Measurements from ENCODE around the gene CCR8. TPM values are rescaled to one million over a fixed set of nuclear protein-coding genes. Genes with fewer than 3 reads are reported as not detected.
A peak's percentile ranks its signal among the peaks of the same experiment; 100 is the strongest.
"Not testable (repeated sequence)": the region's sequence is repeated elsewhere in the genome, so short reads cannot be mapped to it uniquely, and the experiment has no call there.

Gene CCR8
- total and polyA plus RNA-seq, 3 experiments from 2014 or later = 2.1 to 5.3 (median 2.9) TPM

DNA sequence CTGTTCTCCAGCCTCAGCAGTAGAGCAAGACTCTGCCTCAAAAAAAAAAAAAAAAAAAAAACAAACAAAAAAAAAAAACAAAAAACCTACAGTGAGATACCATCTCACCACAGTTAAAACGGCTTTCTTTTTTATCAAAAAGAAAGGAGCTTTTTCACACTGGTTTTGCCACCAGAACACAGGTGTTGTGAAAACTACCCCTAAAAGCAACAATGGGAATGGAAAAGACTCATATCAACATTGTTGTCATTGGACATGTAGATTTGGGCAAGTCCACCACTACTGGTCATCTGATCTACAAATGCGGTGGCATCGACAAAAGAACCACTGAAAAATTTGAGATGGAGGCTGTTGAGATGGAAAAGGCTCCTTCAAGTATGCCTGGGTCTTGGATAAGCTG, 28.8 kb downstream of the CCR8 start:
- Histone ChIP-seq H3K27me3 (ENCODE audit: insufficient read depth, low read length, poor library complexity, severe bottlenecking) (no peaks in the 10 kb centered on the region), H3K9me3 (ENCODE audit: low read length) (no peaks in the 10 kb centered on the region), H3K36me3 (ENCODE audit: insufficient read depth, low read length) (no peaks in the 10 kb centered on the region), H3K4me3 (ENCODE audit: low read length) (no peak overlapping the region), H3K4me1 (ENCODE audit: insufficient read depth, low read length) (peaks cover 33% of the 10 kb centered on the region), H3K27ac (ENCODE audit: low read depth, low read length) (no peak overlapping the region)
- CTCF ChIA-PET = interaction anchor here (1.5 kb wide), 1 partner anchor 70 kb away, joined by 4 read pairs; no protein-coding TSS in a partner anchor
- Mint-ChIP-seq H3K27ac (peak overlapping the region in 3 of 8 donors; percentile 18 to 89 (median 61)), H3K4me1 (peaks cover 42 to 50% (median 46%) of the 10 kb centered on the region in 3 donors), H3K9me3 (no peaks in the 10 kb centered on the region), H3K27me3 (peaks cover 0 to 10% of the 10 kb centered on the region in 2 donors), H3K36me3 (peaks cover 0 to 3% (median 0%) of the 10 kb centered on the region in 3 donors), H3K4me3 (peak overlapping the region in 1 of 7 donors; percentile 4)
- DNase-seq = peak in 1 of 5 donors; percentile 20
- POLR2A ChIA-PET = no interaction called here

GRCh38 chr3:39361252-39361927, 31.9 kb downstream of the CCR8 start:
- peaks cover 42 to 65% (median 53%) of the 10 kb centered on the region in 3 donors for H3K4me1 Mint-ChIP-seq
- POLR2A ChIA-PET = interaction anchor here (0.5 to 1.2 kb wide), 2 partner anchors 17 to 927 kb away, joined by 3 to 6 read pairs; no protein-coding TSS in a partner anchor
- CTCF ChIA-PET = interaction anchor here (1.6 to 1.7 kb wide), 2 partner anchors 17 to 69 kb away, joined by 6 read pairs; no protein-coding TSS in a partner anchor
- H3K9me3 ChIP-seq (ENCODE audit: low read length) = no peaks in the 10 kb centered on the region
- H3K27ac Mint-ChIP-seq = peak overlapping the region; percentile 68 to 91 (median 78)
- H3K4me3 Mint-ChIP-seq = peak overlapping the region; percentile 6 to 75 (median 69)
- H3K4me1 ChIP-seq (ENCODE audit: insufficient read depth, low read length) = peaks cover 33% of the 10 kb centered on the region
- H3K36me3 ChIP-seq (ENCODE audit: insufficient read depth, low read length) = no peaks in the 10 kb centered on the region
- no peak overlapping the region for H3K4me3 ChIP-seq (ENCODE audit: low read length)
- no peak overlapping the region for H3K27ac ChIP-seq (ENCODE audit: low read depth, low read length)
- no peaks in the 10 kb centered on the region for H3K36me3 Mint-ChIP-seq
- H3K27me3 Mint-ChIP-seq = no peaks in the 10 kb centered on the region
- peaks cover 0 to 1% (median 0%) of the 10 kb centered on the region in 5 donors for H3K9me3 Mint-ChIP-seq
- DNase-seq = peak; percentile 17 to 57 (median 31)
- H3K27me3 ChIP-seq (ENCODE audit: insufficient read depth, low read length, poor library complexity, severe bottlenecking) = no peaks in the 10 kb centered on the region

DNA sequence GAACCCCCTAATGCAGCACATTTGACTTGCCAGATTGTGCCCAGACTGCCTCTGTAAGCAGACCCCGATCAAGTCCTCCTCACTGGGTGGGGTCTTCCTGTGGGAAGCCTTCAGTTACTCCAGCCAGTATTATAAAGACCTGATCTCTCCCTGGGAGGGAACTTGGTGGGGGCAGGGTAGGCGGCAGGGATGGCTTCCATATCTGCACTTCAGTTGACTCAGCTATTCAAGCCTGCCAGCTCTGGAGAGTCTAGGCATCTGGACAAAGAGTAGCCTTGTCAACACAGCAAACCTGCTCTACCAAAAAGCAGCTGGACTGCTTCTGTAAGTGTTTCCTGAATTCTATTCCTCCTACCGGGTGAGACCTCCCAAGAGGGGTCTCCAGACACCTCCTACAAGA, 32.7 kb downstream of the CCR8 start:
- CTCF ChIA-PET = interaction anchor here (1.6 kb wide), 1 partner anchor 16 kb away, joined by 6 read pairs; no protein-coding TSS in a partner anchor
- Histone ChIP-seq H3K27me3 (ENCODE audit: insufficient read depth, low read length, poor library complexity, severe bottlenecking) (no peaks in the 10 kb centered on the region), H3K9me3 (ENCODE audit: low read length) (no peaks in the 10 kb centered on the region), H3K27ac (ENCODE audit: low read depth, low read length) (no peak overlapping the region), H3K36me3 (ENCODE audit: insufficient read depth, low read length) (no peaks in the 10 kb centered on the region), H3K4me1 (ENCODE audit: insufficient read depth, low read length) (peaks cover 33% of the 10 kb centered on the region), H3K4me3 (ENCODE audit: low read length) (no peak overlapping the region)
- peak overlapping the region in 6 of 8 donors; percentile 31 to 88 (median 72) for H3K27ac Mint-ChIP-seq
- H3K4me1 Mint-ChIP-seq = peaks cover 41 to 63% (median 52%) of the 10 kb centered on the region in 3 donors
- H3K9me3 Mint-ChIP-seq = peaks cover 0 to 1% (median 0%) of the 10 kb centered on the region in 5 donors
- H3K4me3 Mint-ChIP-seq = peak overlapping the region in 3 of 7 donors; percentile 24 to 55 (median 51)
- POLR2A ChIA-PET = interaction anchor here (1.2 kb wide), 1 partner anchor 16 kb away, joined by 3 read pairs; no protein-coding TSS in a partner anchor
- H3K36me3 Mint-ChIP-seq = no peaks in the 10 kb centered on the region
- no peaks in the 10 kb centered on the region for H3K27me3 Mint-ChIP-seq
- DNase-seq = no peak

DNA sequence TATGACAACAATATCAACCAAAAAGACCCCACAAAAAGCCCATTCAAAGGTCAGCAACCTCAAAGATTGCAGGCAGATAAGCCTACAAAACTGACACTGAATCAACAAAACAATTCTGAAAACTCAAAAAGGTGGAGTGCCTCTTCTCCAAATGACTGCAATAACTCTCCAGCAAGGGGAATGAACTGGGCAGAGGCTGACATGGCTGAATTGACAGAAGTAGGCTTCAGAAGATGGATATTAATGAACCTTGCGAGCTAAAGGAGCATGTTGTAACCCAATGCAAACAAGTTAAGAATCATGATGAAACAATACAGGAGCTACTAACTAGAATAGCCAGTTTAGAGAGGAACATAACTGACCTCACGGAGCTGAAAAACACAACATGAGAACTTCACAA, 33.3 kb downstream of the CCR8 start:
- H3K9me3 Mint-ChIP-seq = peaks cover 0 to 1% (median 0%) of the 10 kb centered on the region in 5 donors
- no peaks in the 10 kb centered on the region for H3K36me3 Mint-ChIP-seq
- ChIA-PET POLR2A (no interaction called here), CTCF (no interaction called here)
- Histone ChIP-seq H3K36me3 (ENCODE audit: insufficient read depth, low read length) (no peaks in the 10 kb centered on the region), H3K27me3 (ENCODE audit: insufficient read depth, low read length, poor library complexity, severe bottlenecking) (no peaks in the 10 kb centered on the region), H3K9me3 (ENCODE audit: low read length) (no peaks in the 10 kb centered on the region), H3K4me3 (ENCODE audit: low read length) (no peak overlapping the region), H3K27ac (ENCODE audit: low read depth, low read length) (no peak overlapping the region), H3K4me1 (ENCODE audit: insufficient read depth, low read length) (peaks cover 33% of the 10 kb centered on the region)
- peaks cover 35 to 57% (median 46%) of the 10 kb centered on the region in 3 donors for H3K4me1 Mint-ChIP-seq
- no peak overlapping the region for H3K4me3 Mint-ChIP-seq
- peak overlapping the region in 4 of 8 donors; percentile 69 to 88 (median 80) for H3K27ac Mint-ChIP-seq
- H3K27me3 Mint-ChIP-seq = no peaks in the 10 kb centered on the region
- DNase-seq = no peak

- H3K9me3 ChIP-seq (ENCODE audit: low read length); H3K9me3 Mint-ChIP-seq; H3K27ac ChIP-seq (ENCODE audit: low read depth, low read length); H3K4me1 ChIP-seq (ENCODE audit: insufficient read depth, low read length); H3K4me3 Mint-ChIP-seq; H3K4me1 Mint-ChIP-seq; H3K27ac Mint-ChIP-seq; H3K36me3 ChIP-seq (ENCODE audit: insufficient read depth, low read length); DNase-seq; CTCF ChIA-PET; H3K4me3 ChIP-seq (ENCODE audit: low read length); H3K27me3 ChIP-seq (ENCODE audit: insufficient read depth, low read length, poor library complexity, severe bottlenecking); POLR2A ChIA-PET: not testable (repeated sequence)
- H3K36me3 Mint-ChIP-seq = peaks cover 0 to 17% (median 0%) of the 10 kb centered on the region in 3 donors
- H3K27me3 Mint-ChIP-seq = peaks cover 7 to 13% of the 10 kb centered on the region in 2 donors
Observed at GRCh38 chr3:39370450-39370849, 40.9 kb downstream of the CCR8 start.

DNA sequence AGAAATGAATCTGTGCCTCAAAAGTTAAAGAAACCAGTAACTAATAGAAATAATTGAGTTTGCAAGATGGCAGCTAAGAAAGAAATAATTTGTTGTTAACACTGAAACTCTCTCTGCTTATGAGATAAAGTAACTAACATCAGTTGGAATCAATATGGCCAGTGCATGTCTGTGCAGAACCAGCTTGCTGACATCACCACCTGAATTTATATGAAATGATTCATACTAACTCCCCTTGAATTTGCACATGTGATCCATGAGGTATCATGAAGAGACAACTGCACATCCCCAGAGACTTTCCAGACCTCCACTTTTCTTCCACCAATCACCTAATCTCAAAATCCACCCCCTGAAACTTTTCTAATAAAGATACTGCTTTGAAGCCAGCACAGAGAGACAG, 43.3 kb downstream of the CCR8 start:
- Mint-ChIP-seq H3K36me3 (peaks cover 0 to 21% (median 2%) of the 10 kb centered on the region in 3 donors), H3K4me3 (no peak overlapping the region), H3K27ac (no peak overlapping the region), H3K4me1 (peaks cover 0 to under 1% (median under 1%) of the 10 kb centered on the region in 3 donors), H3K9me3 (peaks cover 0 to 5% (median 2%) of the 10 kb centered on the region in 5 donors), H3K27me3 (peaks cover 7 to 13% of the 10 kb centered on the region in 2 donors)
- no peak overlapping the region for H3K4me3 ChIP-seq (ENCODE audit: low read length)
- no peak overlapping the region for H3K27ac ChIP-seq (ENCODE audit: low read depth, low read length)
- ChIA-PET CTCF (interaction anchor here (1.0 kb wide), 1 partner anchor 84 kb away, joined by 4 read pairs; no protein-coding TSS in a partner anchor), POLR2A (no interaction called here)
- peaks cover under 1% of the 10 kb centered on the region for H3K4me1 ChIP-seq (ENCODE audit: insufficient read depth, low read length)
- H3K9me3 ChIP-seq (ENCODE audit: low read length) = no peaks in the 10 kb centered on the region
- H3K27me3 ChIP-seq (ENCODE audit: insufficient read depth, low read length, poor library complexity, severe bottlenecking) = peaks cover 5% of the 10 kb centered on the region
- H3K36me3 ChIP-seq (ENCODE audit: insufficient read depth, low read length) = no peaks in the 10 kb centered on the region
- no peak for DNase-seq

DNA sequence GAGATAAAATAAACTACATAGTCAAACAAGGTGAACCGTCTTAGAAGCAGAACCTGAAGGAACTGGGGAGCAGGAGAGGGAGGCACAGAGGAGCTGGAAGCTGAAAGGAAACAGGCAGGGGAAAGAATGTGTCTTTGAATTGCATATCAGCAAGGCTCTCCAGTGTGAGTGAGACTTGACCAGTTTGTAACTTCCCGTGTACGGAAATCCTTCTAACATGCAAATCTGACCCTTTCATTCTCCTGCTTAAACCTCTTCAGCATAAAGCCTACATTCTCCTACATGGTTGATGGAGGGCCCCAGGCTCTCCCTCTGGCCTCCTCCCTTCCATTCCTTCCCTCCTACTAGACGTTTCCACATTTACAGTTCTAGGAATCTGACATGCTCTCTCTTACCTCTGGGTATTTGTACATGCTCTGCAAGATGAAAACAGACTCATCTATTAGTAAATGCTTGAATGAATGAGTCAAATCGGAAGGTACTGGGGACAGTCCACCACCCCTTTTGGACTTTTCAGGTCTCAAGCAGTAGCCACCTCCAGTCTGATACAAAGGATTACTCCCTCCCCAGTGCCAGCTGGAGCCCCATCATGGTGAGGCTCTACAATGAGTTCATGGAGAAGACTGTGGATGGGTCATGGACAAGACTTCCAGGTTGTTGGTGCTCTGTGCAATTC, 47.6 kb downstream of the CCR8 start:
- Histone ChIP-seq H3K36me3 (ENCODE audit: insufficient read depth, low read length) (no peaks in the 10 kb centered on the region), H3K27me3 (ENCODE audit: insufficient read depth, low read length, poor library complexity, severe bottlenecking) (peaks cover 5% of the 10 kb centered on the region), H3K4me3 (ENCODE audit: low read length) (no peak overlapping the region), H3K9me3 (ENCODE audit: low read length) (no peaks in the 10 kb centered on the region), H3K27ac (ENCODE audit: low read depth, low read length) (no peak overlapping the region), H3K4me1 (ENCODE audit: insufficient read depth, low read length) (peaks cover 7% of the 10 kb centered on the region)
- Mint-ChIP-seq H3K27me3 (peaks cover 8 to 10% of the 10 kb centered on the region in 2 donors), H3K4me1 (peaks cover 5 to 11% (median 8%) of the 10 kb centered on the region in 3 donors), H3K4me3 (peak overlapping the region in 2 of 7 donors; percentile 42 to 66), H3K36me3 (peaks cover 0 to 14% (median 2%) of the 10 kb centered on the region in 3 donors), H3K9me3 (no peaks in the 10 kb centered on the region), H3K27ac (no peak overlapping the region)
- DNase-seq = no peak
- POLR2A ChIA-PET = no interaction called here
- CTCF ChIA-PET = interaction anchor here (0.8 to 2.6 kb wide), 8 partner anchors 9 to 288 kb away, joined by 3 to 18 read pairs (median 6); no protein-coding TSS in a partner anchor

Data from CD8-positive, alpha-beta memory T cell (primary cell).